H1 (cell line): ENCODE measurements around the gene MRPL28.
"Not testable (repeated sequence)": the region's sequence is repeated elsewhere in the genome, so short reads cannot be mapped to it uniquely, and the experiment has no call there.

Source experiments
- ATF3 ChIP-seq: IDR thresholded peaks from 2 replicates; pipeline ENCODE4 v1.6.1; 2011; ENCODE audit warnings: low read depth, mild to moderate bottlenecking, low read length; ENCODE audit not compliant: insufficient read depth
- CHD1 ChIP-seq: IDR thresholded peaks from 2 replicates; pipeline ENCODE4 v1.6.1; 2012; ENCODE audit warnings: low read depth, low read length, improper control_type of control experiment
- EP300 ChIP-seq, 2 experiments: IDR thresholded peaks; 1 replicate in 1 of 2; 2 replicates in 1 of 2; pipeline ENCODE4 v1.6.1; 2011 to 2012; ENCODE audit warnings: low read depth in 2 of 2, low read length in 2 of 2, mild to moderate bottlenecking in 2 of 2, borderline replicate concordance in 1 of 2, inconsistent platforms in 1 of 2, moderate library complexity in 1 of 2
- EZH2 ChIP-seq: fragments of 200-600 bp; sonication (generic); IDR thresholded peaks from 2 replicates; pipeline ENCODE4 v1.7.1; 2012; ENCODE audit warnings: low read depth, mild to moderate bottlenecking, moderate library complexity, low read length, inconsistent platforms; ENCODE audit not compliant: severe bottlenecking
- HDAC2 ChIP-seq, 2 experiments: fragments of 300-600 bp in 1 of 2; sonication (generic) in 1 of 2; IDR thresholded peaks; 2 replicates each; pipeline ENCODE4 v1.6.1; 2011 to 2012; ENCODE audit warnings: low read depth in 2 of 2, low read length in 2 of 2, mild to moderate bottlenecking in 2 of 2, moderate library complexity in 2 of 2, borderline replicate concordance in 1 of 2, inconsistent platforms in 1 of 2
- JUN ChIP-seq: IDR thresholded peaks from 2 replicates; pipeline ENCODE4 v1.6.1; 2011; ENCODE audit warnings: low read depth, mild to moderate bottlenecking, improper control_type of control experiment, low read length
- MAX ChIP-seq: IDR thresholded peaks from 2 replicates; pipeline ENCODE4 v1.6.1; 2012; ENCODE audit warnings: inconsistent platforms
- NANOG ChIP-seq: IDR thresholded peaks from 2 replicates; pipeline ENCODE4 v1.6.1; 2011; ENCODE audit warnings: low read length, low read depth, mild to moderate bottlenecking, inconsistent platforms; ENCODE audit not compliant: insufficient read depth, poor library complexity, severe bottlenecking
- PHF8 ChIP-seq: fragments of 200-600 bp; sonication (generic); conservative IDR thresholded peaks from 2 replicates; pipeline ENCODE4 v1.7.1; 2012; ENCODE audit warnings: low read depth, mild to moderate bottlenecking, inconsistent platforms, low read length, moderate library complexity
- SAP30 ChIP-seq: fragments of 300-600 bp; sonication (generic); IDR thresholded peaks from 2 replicates; pipeline ENCODE4 v1.7.1; 2012; ENCODE audit warnings: low read length, moderate library complexity, mild to moderate bottlenecking, inconsistent platforms; ENCODE audit not compliant: insufficient read depth, insufficient replicate concordance
- SP1 ChIP-seq: IDR thresholded peaks from 2 replicates; pipeline ENCODE4 v1.6.1; 2011; ENCODE audit warnings: low read depth, low read length
- TCF12 ChIP-seq: IDR thresholded peaks from 2 replicates; pipeline ENCODE4 v1.6.1; 2011; ENCODE audit warnings: low read depth, mild to moderate bottlenecking, low read length
- TF ChIP-seq, protein P1 (sequence below), 3 experiments: IDR thresholded peaks; 1 replicate in 2 of 3; 2 replicates in 1 of 3; pipeline versions ENCODE4 v1.5.1 to v1.6.1; 2011; ENCODE audit warnings: low read length in 3 of 3, mild to moderate bottlenecking in 3 of 3, inconsistent platforms in 2 of 3, low read depth in 1 of 3, moderate library complexity in 1 of 3; ENCODE audit not compliant: insufficient read depth in 1 of 3; ENCODE audit errors: control extremely low read depth in 1 of 3
- TF ChIP-seq, protein P2 (sequence below): IDR thresholded peaks from 2 replicates; pipeline ENCODE4 v1.6.1; 2011; ENCODE audit warnings: low read length, improper control_type of control experiment

DNA sequence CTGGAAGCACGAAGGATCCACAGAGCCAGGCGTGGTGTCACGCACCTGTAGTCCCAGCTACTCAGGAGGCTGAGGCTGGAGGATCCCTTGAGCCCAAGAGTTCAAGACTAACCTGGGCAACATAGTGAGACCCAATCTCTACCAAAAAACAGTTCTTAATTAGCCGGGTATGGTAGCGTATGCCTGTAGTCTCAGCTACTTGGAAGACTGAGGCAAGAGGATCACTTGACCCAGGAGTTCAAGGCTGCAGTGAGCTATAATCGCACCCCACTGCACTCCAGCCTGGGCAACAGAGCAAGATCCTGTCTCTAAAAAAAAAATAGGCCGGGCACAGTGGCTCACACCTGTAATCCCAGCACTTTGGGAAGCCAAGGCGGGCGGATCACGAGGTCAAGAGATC is 21.8 kb downstream of the MRPL28 start:
- TF ChIP-seq PHF8; TCF12; JUN; MAX; HDAC2 (IDR thresholded peaks at IDR 0.05; ENCODE audit: borderline replicate concordance in 1 of 2, low read depth in 2 of 2, low read length in 2 of 2); ATF3; EZH2; SAP30; NANOG; EP300 (IDR thresholded peaks at IDR 0.05; ENCODE audit: borderline replicate concordance in 1 of 2, low read depth in 2 of 2, low read length in 2 of 2); SP1; CHD1: not testable (repeated sequence)
- TF ChIP-seq, protein P1, sequence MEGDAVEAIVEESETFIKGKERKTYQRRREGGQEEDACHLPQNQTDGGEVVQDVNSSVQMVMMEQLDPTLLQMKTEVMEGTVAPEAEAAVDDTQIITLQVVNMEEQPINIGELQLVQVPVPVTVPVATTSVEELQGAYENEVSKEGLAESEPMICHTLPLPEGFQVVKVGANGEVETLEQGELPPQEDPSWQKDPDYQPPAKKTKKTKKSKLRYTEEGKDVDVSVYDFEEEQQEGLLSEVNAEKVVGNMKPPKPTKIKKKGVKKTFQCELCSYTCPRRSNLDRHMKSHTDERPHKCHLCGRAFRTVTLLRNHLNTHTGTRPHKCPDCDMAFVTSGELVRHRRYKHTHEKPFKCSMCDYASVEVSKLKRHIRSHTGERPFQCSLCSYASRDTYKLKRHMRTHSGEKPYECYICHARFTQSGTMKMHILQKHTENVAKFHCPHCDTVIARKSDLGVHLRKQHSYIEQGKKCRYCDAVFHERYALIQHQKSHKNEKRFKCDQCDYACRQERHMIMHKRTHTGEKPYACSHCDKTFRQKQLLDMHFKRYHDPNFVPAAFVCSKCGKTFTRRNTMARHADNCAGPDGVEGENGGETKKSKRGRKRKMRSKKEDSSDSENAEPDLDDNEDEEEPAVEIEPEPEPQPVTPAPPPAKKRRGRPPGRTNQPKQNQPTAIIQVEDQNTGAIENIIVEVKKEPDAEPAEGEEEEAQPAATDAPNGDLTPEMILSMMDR (IDR thresholded peaks at IDR 0.05; ENCODE audit: control extremely low read depth in 1 of 3, insufficient read depth in 1 of 3, low read depth in 1 of 3, low read length in 3 of 3), result not testable (repeated sequence)
- TF ChIP-seq, protein P2, sequence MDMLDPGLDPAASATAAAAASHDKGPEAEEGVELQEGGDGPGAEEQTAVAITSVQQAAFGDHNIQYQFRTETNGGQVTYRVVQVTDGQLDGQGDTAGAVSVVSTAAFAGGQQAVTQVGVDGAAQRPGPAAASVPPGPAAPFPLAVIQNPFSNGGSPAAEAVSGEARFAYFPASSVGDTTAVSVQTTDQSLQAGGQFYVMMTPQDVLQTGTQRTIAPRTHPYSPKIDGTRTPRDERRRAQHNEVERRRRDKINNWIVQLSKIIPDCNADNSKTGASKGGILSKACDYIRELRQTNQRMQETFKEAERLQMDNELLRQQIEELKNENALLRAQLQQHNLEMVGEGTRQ, result not testable (repeated sequence)
